GF-D8 (cell line): ENCODE data around the gene FLT1.

ENCODE experiments used
- DNase-seq: peaks from one replicate; lab custom pipeline; 2025; lab: John Stamatoyannopoulos, UW

The FLT1 gene

GRCh38 chr13:28339419-28339818, 155.5 kb downstream of the FLT1 start:
- DNase-seq: no peak

GRCh38 chr13:28338742-28339141, 156.2 kb downstream of the FLT1 start:
- DNase-seq: no peak

DNA sequence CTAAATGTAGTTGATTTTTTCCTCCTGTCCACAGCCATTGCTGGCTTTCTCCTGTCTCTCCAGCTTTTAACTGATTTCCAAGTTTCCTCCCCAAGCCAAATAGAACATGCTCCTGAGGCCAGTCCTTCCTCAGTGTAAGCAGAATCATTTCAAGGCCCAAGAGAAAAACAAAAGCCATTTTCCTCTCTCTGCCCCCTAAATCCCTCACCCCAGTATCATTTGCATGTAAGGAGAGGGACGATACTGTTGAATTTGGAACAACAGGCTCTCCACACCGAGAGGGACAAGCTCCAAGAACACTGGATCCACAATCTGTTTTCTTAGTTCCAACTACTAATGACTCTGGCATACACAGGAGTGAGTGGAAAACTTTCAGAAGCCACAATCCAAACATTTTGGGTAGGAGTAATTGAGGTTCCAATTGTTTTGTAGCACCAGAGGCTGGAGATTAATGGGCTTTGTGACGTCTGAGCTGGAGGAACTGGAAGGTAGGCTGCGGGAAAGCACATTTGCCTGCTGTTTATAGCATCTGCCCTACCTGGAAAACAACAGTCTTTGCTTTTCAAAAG, 156.8 kb downstream of the FLT1 start:
- no peak for DNase-seq

- DNase-seq: no peak
Measured at GRCh38 chr13:28337166-28338005, 157.5 kb downstream of the FLT1 start.

DNA sequence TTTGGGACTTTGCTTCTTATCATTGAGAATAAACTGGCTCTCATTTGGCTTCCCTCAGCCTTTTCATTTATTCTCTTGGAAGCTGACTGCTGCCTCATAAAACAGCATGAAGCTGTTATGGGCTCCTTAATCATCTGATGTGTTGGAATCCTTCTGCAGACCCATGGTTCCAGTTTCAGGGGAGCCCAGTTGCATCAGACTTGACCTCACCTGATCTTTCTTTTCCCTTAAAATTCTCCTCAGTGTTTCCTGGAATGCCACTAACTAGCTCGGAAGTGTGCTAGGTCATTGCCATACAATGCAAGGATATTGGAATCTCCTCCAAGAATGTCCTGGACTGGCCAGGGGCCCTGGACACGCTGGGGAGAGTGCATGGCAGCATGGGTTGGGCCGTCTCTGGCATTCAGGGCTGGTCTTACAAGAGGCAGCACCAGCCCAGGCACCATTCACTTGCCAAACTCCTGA, 158.7 kb downstream of the FLT1 start:
- no peak for DNase-seq

GRCh38 chr13:28333204-28333881, 161.6 kb downstream of the FLT1 start:
- DNase-seq: no peak

- DNase-seq: no peak
Measured at GRCh38 chr13:28329395-28330158, 165.4 kb downstream of the FLT1 start.

- DNase-seq: no peak
Measured at GRCh38 chr13:28328271-28328607, 166.7 kb downstream of the FLT1 start.

DNA sequence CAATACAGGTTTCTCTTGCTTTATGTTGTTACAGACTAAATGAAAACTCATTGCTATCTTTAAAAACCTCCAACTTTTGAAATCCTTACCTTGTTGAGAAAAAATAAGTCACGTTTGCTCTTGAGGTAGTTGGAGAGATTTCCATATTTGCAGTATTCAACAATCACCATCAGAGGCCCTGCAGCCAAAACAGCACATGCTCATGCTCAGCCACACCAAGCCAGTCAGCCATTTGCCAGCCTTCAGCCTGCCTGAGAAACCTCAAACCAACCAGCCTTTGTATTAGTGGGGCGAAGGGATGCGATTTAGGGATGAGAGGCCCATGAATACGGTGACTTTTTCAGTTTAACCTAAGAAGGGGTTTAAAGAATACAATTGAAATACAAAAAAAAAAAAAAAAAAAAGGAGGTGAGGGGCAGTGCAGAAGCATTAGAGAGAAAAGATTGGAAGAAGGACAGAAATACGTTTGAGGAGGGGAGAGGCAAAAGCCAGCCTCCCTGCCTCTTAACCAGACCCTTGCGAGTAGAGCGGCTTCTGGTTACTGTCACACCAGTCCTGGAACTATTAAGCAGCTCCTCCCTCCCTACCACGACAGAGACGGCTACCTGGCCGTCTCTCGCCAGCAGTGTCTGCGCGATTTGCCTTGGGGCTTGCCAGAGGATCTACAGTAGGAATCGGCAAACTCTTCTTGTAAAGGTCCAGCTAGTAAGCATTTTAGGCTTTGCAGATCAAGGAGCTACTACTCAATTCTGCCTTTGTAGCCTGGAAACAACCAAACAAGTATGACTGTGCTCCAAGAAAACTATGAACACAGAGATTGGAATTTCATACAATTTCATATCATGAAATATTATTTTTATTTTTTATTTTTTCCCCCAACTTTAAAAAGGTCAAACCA, 167.3 kb downstream of the FLT1 start:
- no peak for DNase-seq

DNA sequence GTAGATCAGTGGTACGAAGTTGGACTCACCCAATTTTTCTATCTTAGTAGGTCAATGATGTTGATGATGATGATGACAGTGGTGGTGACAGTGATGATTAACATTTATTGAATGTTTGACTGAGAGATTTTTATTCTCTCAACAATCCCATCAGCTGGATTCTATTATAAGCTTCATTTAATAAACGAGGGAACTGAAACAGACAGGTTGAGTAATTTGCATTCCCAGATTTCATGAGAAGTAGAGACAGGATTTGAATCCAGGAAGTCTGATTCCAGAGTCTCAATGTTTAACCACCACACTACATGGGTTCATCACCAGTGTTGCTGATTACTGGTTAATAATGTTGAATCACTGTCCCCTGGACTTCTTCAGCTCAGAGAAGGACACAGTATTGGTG, 168.9 kb downstream of the FLT1 start:
- DNase-seq: no peak

- no peak for DNase-seq
Measured at GRCh38 chr13:28325022-28325421, 169.9 kb downstream of the FLT1 start.

GRCh38 chr13:28324181-28324789, 170.6 kb downstream of the FLT1 start:
- no peak for DNase-seq

- DNase-seq: no peak
Measured at GRCh38 chr13:28322256-28322905, 172.5 kb downstream of the FLT1 start.

- no peak for DNase-seq
Measured at GRCh38 chr13:28321756-28322155, 173.2 kb downstream of the FLT1 start.

DNA sequence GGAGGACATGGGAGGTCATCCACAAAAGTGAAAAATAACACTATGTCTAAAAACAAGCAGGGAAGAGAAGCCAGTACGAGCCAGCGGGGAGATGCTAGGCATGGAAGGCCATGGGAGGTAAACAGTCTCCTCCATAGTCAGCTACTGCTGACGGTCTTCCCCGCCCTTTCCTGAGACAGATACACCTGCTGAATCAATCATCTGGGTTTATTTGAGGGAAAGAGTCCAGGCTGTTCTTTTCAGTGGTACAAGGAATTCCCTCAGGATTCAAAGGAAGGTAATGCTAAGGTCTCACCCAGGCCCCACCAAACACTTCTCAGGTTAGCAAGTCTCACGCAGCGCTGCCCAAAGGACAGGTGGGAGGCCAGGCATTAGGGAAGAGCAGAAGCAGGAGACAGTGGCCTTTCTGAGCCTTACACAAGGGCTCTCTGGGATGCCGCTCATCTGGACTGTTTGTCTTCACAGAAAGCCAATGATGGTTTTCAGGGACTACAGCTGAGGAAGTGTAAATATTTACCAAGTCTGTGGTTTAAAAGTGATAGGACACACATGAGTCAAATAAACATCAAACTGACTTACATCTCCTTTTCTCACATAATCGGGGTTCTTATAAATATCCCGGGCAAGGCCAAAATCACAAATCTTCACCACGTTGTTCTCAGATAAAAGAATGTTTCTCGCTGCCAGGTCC, 173.9 kb downstream of the FLT1 start:
- no peak for DNase-seq

- DNase-seq: no peak
Measured at GRCh38 chr13:28320209-28320608, 174.7 kb downstream of the FLT1 start.

DNA sequence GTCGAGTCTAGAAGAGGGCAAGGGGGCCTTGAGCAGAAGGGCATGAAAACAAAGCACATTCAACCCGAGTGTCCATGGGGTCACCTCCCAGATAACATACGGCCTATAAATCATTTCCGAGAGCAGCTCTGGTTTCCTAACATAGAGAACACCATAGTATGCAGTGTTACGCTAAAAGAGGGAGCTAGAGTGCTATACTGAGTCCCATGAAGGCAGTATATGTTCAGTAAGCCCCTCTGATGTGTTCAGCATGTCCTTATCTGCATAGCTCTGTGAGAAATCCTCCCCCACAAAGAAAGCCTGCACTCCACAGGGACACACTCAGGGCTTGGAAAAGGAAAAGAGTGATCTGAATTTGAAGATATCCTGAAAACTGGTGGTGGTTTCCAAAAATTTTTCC, 175.4 kb downstream of the FLT1 start:
- no peak for DNase-seq

DNA sequence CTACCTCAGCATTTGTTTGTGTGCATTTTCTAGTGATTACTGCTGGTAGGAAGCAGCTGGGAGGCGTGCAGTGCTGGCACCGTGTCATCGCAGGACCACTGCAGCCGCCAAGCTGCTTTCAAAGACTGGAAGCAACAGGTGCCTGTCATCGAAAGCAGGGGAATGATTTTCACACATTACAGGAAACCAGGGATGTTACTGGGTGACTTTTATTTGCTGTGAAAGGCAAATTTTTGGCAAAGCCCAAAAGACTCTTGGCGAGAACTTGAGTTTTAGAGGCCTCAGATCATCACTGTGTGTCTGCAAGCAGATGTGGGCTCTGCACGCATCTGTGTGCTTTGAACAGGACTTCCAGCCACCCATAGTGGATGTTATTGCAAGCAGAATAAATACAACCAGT, 176.4 kb downstream of the FLT1 start:
- no peak for DNase-seq

DNA sequence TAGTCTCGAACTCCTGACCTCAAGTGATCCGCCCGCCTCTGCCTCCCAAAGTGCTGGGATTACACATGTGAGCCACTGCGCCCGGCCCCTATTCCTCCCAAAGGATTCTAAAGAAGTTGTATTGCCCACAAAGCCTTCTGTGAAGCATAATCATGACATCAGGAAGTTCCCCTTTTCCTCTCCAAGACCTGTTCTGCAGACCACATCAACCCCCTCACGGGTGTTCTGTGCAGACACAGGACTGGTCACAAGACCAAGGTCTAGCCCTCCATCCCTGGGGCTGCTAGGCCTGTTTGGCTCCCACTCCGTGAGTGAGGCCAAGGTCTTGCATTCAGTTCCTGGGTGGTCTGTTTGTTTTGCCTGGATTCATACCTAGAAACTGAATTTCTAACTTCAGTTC, 178.1 kb downstream of the FLT1 start:
- DNase-seq: no peak

- no peak for DNase-seq
Measured at GRCh38 chr13:28316129-28316528, 178.8 kb downstream of the FLT1 start.
